GM10266 (cell line): ENCODE measurements around the gene ALKBH8.
"Not testable (repeated sequence)": the region's sequence is repeated elsewhere in the genome, so short reads cannot be mapped to it uniquely, and the experiment has no call there.

Source experiments
- DNase-seq: peaks from one replicate; pipeline ENCODE4 v3.0.0; 2012; ENCODE audit errors: extremely low spot score
- TF ChIP-seq, protein P1 (sequence below): IDR thresholded peaks from 2 replicates; pipeline ENCODE4 v1.5.1; 2012; ENCODE audit warnings: mild to moderate bottlenecking, low read depth; ENCODE audit not compliant: control insufficient read depth, insufficient read depth; ENCODE audit errors: missing control alignments

The ALKBH8 gene

DNA sequence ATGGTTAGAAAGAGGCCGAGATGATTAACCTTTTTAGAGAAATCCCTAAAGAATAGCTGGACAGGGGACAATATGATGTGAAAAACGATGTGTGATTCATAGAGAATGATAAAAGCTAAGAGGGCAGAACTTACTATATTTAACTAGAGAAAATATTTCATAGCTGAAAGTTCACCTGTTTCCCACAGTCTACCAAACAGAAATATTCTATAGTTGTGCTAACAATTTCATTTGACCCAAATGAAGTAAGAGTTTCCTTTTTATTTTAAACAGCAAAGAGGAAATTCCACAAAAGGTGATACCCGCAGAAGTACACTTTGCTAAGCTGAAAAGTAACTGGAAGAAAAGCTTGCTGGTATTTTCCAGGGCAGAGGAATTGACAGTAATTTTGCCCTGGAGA, 26.7 kb downstream of the ALKBH8 start:
- DNase-seq = no peak
- TF ChIP-seq, protein P1, sequence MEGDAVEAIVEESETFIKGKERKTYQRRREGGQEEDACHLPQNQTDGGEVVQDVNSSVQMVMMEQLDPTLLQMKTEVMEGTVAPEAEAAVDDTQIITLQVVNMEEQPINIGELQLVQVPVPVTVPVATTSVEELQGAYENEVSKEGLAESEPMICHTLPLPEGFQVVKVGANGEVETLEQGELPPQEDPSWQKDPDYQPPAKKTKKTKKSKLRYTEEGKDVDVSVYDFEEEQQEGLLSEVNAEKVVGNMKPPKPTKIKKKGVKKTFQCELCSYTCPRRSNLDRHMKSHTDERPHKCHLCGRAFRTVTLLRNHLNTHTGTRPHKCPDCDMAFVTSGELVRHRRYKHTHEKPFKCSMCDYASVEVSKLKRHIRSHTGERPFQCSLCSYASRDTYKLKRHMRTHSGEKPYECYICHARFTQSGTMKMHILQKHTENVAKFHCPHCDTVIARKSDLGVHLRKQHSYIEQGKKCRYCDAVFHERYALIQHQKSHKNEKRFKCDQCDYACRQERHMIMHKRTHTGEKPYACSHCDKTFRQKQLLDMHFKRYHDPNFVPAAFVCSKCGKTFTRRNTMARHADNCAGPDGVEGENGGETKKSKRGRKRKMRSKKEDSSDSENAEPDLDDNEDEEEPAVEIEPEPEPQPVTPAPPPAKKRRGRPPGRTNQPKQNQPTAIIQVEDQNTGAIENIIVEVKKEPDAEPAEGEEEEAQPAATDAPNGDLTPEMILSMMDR = no peak

DNA sequence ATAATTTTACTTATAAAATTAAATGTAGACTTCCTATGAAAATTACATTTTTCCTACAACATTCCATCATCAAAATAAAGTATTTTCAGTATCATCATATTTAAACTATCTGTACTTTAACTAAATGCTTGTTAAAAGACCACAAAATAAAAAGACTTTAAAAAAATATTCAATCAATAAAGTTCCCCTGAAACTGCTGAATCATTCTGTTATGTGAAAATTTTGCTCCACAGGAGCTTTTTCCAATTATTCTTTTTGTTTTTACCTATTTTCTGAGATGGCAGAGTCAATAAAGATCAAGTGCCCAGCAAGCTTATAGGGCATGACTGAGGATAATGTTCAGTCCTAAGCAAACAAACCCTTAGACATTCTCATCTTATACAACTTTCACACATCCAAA, 27.3 kb downstream of the ALKBH8 start:
- TF ChIP-seq, protein P1 = no peak
- DNase-seq = no peak

DNA sequence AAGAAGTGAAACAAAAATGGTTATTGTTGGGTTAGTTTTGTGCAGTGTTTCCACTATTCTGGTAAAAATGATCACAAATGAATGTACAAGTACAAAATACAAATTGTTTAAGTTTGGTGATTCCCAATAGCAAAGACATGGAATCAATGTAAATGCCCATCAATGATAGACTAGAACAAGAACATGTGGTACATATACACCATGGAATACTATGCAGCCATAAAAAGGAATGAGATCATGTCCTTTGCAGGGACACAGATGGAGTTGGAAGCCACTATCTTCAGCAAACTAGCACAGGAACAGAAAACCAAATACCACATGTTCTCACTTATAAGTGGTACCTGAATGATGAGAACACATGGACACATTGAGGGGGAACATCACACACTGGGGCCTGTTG, 28.4 kb downstream of the ALKBH8 start:
- not testable (repeated sequence) for DNase-seq

DNA sequence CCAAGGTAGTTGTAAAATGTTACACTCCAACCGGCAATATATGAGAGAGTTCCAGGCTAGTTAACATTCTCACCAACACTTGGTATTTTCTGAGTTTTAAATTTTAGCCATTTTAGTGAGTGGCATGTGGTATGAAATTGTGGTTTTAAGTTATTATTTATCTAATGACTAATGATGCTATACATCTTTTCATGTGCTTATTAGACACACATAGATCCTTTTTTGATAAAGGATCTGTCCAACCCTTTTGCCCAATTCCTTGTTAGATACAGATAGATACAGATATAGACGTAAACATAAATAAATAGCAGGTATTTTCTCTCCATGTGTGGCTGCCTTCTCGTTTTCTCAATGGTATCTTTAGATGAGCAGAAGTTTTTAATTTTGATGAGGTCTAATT, 39.3 kb downstream of the ALKBH8 start:
- DNase-seq = no peak
- TF ChIP-seq, protein P1 = no peak

DNA sequence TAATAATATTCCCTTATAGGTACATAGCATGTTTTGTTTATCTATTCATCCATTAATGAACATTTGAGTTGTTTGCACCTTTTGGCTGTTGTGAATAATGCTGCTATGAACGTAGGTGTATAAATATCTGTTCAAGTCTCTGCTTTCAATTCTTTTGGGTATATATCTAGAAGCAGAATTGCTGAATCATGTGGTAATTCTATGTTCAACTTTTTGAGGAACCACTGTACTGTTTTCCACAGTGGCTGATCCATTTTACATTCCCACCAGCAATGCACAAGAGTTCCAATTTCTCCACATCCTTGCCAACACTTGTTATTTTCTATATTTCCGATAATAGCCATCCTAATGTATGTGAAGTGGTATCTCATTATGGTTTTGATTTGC, 56.7 kb downstream of the ALKBH8 start:
- TF ChIP-seq, protein P1 = no peak
- no peak for DNase-seq

DNA sequence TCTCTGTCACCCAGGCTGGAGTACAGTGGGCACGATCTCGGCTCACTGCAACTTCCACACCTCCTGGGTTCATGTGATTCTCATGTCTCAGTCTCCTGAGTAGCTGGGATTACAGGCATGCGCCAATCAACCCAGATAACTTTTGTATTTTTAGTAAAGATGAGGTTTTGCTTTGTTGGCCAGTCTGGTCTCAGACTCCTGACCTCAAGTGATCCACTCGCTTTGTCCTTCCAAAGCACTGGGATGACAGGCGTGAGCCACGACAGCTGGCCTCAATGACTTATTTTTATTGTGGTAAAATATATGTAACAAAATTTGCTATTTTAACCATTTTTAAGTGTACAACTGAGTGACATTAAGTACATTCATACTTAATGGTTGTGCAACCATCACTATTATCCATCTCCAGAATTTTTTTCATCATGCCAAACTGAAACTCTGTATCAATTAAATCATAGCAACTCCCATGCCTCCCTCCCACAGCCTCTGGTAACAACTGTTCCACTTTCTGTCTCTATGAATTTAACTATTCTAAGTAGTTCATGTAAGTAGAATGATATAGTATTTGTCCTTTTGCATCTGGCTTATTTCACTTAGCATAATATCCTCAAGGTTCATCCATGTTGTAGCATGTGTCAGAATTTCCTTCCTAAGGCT, 57.2 kb downstream of the ALKBH8 start:
- TF ChIP-seq, protein P1 = no peak
- DNase-seq = no peak

DNA sequence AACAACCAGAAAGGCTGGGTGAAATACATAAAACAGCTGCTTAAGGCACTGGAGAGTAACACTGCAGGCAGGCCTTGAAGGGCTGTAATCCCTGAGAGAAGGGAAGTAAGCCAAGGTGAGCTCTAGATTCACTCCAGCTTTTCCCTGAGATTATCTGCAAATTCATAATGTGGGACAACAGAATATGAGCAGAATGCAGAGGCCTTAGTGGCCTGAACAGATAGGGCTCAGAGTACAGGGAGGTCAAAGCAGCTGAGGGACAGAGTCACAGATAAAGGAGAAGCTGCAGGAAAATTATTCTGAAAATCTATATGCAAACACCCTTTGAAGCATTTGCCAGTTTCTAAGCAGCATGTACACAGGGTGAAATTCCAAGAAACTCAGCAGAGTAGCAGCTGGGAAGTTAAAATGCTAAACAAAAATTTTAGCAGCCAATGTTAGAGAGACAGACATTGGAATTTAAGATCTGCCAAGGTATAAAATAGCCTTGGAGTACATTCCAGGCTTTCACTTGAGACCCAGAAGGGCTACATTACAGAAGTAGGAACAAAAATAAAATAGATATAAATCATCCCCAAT, 59.8 kb downstream of the ALKBH8 start:
- TF ChIP-seq, protein P1 = no peak

More for the DNA sequence above, 59.8 kb downstream of the ALKBH8 start:
- no peak for DNase-seq
